Measurements from ENCODE around the gene STXBP1.
A peak's percentile ranks its signal among the peaks of the same experiment; 100 is the strongest.

Gene STXBP1

DNA sequence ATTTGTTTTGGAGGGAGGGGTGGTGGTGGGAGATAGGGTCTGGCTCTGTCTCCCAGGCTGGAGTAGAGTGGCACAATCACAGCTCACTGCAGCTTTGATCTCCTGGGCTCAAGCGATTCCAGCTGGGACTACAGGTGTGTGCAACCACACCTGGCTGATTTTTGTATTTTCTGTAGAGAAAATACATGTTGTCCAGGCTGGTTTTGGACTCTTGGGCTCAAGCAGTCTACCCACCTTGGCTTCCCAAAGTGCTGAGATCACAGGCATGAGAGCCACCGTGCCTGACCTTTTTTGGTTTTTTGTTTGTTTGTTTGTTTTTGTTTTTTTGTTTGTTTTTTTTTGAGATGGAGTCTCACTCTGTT lies 15.4 kb downstream of the STXBP1 start:
- H3K27me3 ChIP-seq (ENCODE audit: control insufficient read depth in 1 of 2, insufficient read depth in 2 of 2, low read length in 2 of 2), result no peaks in the 10 kb centered on the region
- no peak overlapping the region for H3K27ac ChIP-seq (ENCODE audit: low read depth, low read length)
- no peak overlapping the region for H3K9ac ChIP-seq (ENCODE audit: low read length)
- no peak overlapping the region for H3K4me3 ChIP-seq (ENCODE audit: low read depth in 1 of 2, low read length in 2 of 2)
- H3K9me3 ChIP-seq (ENCODE audit: low read length), result no peaks in the 10 kb centered on the region
- no peaks in the 10 kb centered on the region for H3K36me3 ChIP-seq (ENCODE audit: insufficient read depth, low read length)
- H3K4me1 ChIP-seq (ENCODE audit: insufficient read depth, low read length), result peaks cover 21% of the 10 kb centered on the region

DNA sequence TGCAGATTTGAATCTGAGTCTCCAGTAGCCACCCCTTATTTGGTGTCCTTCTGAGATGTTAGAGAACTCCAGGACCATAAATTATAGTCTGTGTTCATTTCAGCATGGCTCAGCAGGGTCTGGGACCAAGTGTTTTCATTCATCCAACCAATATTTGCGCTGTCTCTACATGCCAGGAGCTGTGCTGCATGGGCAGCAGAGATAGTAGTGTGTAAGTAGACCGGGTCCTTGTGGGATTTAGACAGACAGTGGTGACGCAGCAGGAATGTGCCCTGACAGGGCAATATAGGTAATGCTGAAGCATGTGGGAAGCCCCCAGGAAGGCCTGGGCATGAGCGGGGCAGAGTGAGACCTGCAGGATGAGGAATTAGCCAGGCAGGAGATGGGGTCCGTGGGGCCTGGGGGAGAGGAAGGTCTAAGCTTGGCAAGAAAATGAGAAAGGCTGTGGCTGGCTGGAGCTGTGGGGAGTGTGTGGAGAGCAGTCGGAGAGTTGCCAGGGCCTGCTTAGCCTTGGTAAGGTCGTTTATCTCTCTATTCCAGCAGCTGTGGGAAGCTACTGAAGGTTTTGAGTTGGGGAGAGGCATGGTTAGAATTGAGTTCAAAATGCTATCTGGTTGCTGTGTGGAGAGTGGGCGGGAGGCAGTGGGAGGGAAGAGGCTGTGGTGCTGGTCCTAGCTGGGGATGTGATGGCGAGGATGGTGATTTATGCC lies 16.8 kb downstream of the STXBP1 start:
- H3K27ac ChIP-seq (ENCODE audit: low read depth, low read length), result peak overlapping the region; percentile 52
- peaks cover 21% of the 10 kb centered on the region for H3K4me1 ChIP-seq (ENCODE audit: insufficient read depth, low read length)
- H3K9ac ChIP-seq (ENCODE audit: low read length), result no peak overlapping the region
- H3K27me3 ChIP-seq (ENCODE audit: control insufficient read depth in 1 of 2, insufficient read depth in 2 of 2, low read length in 2 of 2), result no peaks in the 10 kb centered on the region
- no peaks in the 10 kb centered on the region for H3K9me3 ChIP-seq (ENCODE audit: low read length)
- no peak overlapping the region for H3K4me3 ChIP-seq (ENCODE audit: low read depth in 1 of 2, low read length in 2 of 2)
- H3K36me3 ChIP-seq (ENCODE audit: insufficient read depth, low read length), result no peaks in the 10 kb centered on the region

DNA sequence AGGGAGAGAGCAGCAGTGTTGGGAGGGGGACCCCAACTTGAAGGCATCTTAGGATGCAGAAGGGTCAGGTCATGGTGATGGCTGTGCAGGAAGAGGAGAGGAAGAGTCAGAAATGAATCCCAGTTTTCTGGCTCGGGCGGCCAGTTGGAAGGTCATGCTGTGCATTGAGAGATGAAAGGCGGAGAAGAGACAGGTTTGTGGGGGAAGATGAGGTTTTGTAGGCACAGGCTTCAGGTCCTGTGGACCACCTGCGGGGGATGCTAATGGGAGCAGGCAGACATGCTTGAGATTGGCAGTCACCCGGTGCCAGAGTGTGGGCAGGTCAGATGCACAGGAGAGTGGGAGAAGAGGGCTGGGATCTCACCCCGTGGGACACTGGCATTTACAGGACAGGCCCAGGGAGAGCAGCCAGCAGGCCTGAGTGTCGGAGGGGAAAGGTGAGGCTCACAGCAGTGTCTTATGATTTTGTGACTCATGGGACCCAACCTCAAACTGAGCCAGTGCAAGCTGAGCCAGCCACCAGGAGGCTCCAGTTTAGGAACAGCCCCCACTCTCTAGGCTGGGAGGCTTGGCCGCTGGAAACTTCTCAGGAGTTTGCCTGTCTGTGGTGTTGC lies 17.5 kb downstream of the STXBP1 start:
- Histone ChIP-seq H3K27me3 (ENCODE audit: control insufficient read depth in 1 of 2, insufficient read depth in 2 of 2, low read length in 2 of 2) (no peaks in the 10 kb centered on the region), H3K27ac (ENCODE audit: low read depth, low read length) (no peak overlapping the region), H3K36me3 (ENCODE audit: insufficient read depth, low read length) (no peaks in the 10 kb centered on the region), H3K9ac (ENCODE audit: low read length) (no peak overlapping the region), H3K9me3 (ENCODE audit: low read length) (no peaks in the 10 kb centered on the region), H3K4me3 (ENCODE audit: low read depth in 1 of 2, low read length in 2 of 2) (no peak overlapping the region), H3K4me1 (ENCODE audit: insufficient read depth, low read length) (peaks cover 21% of the 10 kb centered on the region)

DNA sequence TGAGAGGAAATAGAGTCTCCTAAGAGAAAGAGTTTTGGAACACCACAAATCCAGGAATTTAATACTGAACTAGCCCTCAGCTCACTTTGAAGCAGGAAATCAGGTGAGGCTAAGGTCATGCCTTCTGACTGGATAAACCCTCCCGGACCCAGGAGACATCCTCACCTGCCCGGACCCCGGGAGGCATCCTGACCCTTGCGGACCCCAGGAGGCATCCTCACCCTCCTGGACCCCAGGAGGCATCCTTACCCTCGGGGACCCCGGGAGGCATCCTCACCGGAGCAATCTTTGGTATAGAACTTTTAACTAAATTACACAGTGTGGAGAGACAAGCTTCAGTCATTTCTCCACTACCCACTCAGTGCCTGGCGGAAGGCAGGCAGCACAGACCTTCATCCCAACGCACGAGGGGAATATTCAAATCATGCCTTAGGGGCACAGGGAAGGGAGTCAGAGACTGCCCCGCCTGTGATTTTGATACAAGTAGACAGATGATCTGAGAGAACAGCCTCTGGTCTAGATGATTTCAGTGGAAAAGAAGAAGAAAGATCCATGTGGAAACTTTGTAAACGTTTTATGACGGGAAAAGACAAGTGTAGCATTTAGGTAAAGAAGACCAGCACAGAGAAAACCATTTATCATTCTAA lies 21.3 kb downstream of the STXBP1 start:
- no peaks in the 10 kb centered on the region for H3K9me3 ChIP-seq (ENCODE audit: low read length)
- H3K4me3 ChIP-seq (ENCODE audit: low read depth in 1 of 2, low read length in 2 of 2), result no peak overlapping the region
- no peak overlapping the region for H3K27ac ChIP-seq (ENCODE audit: low read depth, low read length)
- H3K9ac ChIP-seq (ENCODE audit: low read length), result no peak overlapping the region
- H3K4me1 ChIP-seq (ENCODE audit: insufficient read depth, low read length), result peaks cover 16% of the 10 kb centered on the region
- H3K27me3 ChIP-seq (ENCODE audit: control insufficient read depth in 1 of 2, insufficient read depth in 2 of 2, low read length in 2 of 2), result no peaks in the 10 kb centered on the region
- no peaks in the 10 kb centered on the region for H3K36me3 ChIP-seq (ENCODE audit: insufficient read depth, low read length)

DNA sequence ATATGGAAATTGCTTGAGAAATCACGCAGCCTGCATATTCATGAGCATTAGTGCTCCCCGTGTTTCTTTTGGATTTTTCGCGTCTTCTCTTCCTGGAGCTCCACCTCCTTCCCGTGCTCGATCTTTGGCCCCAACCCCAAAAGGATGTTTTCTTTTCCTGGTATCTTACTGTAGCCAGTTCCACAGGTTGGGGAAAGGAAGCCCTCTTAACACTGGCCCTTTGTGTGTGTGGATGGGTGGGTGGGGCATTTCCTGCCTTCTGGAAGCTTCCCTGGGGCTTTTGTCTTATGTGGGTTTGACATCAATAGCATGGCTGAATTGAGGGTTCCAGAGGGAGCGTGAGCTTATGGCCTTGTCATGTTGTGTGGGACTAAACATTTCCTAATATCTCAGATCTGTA lies 21.9 kb downstream of the STXBP1 start:
- Histone ChIP-seq H3K4me3 (ENCODE audit: low read depth in 1 of 2, low read length in 2 of 2) (no peak overlapping the region), H3K36me3 (ENCODE audit: insufficient read depth, low read length) (no peaks in the 10 kb centered on the region), H3K27ac (ENCODE audit: low read depth, low read length) (no peak overlapping the region), H3K9ac (ENCODE audit: low read length) (no peak overlapping the region), H3K9me3 (ENCODE audit: low read length) (no peaks in the 10 kb centered on the region), H3K4me1 (ENCODE audit: insufficient read depth, low read length) (peaks cover 12% of the 10 kb centered on the region), H3K27me3 (ENCODE audit: control insufficient read depth in 1 of 2, insufficient read depth in 2 of 2, low read length in 2 of 2) (no peaks in the 10 kb centered on the region)

DNA sequence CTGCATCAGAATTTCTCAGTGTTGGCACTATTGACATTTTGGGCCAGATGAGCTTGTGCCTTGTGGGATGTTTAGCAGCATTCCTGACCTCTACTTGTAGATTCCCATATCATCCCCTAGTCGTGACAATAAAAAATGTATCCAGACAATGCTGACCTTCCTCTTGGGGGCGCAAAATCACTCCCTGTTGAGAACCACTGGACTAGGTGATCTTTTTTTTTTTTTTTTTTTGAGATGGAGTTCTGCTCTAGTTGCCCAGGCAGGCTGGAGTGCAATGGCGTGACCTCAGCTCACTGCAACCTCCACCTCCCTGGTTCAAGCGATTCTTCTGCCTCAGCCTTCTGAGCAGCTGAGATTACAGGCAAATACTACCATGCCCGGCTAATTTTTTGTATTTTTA lies 22.6 kb downstream of the STXBP1 start:
- Histone ChIP-seq H3K27me3 (ENCODE audit: control insufficient read depth in 1 of 2, insufficient read depth in 2 of 2, low read length in 2 of 2) (no peaks in the 10 kb centered on the region), H3K27ac (ENCODE audit: low read depth, low read length) (no peak overlapping the region), H3K4me3 (ENCODE audit: low read depth in 1 of 2, low read length in 2 of 2) (no peak overlapping the region), H3K36me3 (ENCODE audit: insufficient read depth, low read length) (no peaks in the 10 kb centered on the region), H3K9me3 (ENCODE audit: low read length) (no peaks in the 10 kb centered on the region), H3K9ac (ENCODE audit: low read length) (no peak overlapping the region), H3K4me1 (ENCODE audit: insufficient read depth, low read length) (peaks cover 5% of the 10 kb centered on the region)

DNA sequence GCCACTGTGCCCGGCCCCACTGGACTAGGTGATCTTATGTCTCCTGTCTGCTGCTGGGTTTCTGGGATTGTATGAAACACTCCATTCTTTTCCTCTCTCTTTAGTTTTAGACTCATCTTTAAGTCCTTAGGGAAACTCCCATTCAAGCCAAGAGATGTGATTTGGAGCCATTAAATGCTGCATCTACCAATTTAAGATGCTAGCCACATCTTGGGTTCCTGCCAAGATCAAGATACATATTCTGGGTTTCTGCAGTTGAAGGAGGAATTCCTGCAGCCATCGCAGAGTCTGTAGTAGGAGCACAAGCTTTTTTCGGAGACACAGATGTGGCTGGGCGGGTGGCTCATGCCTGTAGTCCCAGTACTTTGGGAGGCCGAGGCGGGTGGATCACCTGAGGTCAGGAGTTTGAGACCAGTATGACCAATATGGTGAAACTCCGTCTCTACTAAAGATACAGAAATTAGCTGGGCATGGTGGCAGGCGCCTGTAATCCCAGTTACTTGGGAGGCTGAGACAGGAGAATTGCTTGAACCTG lies 23.2 kb downstream of the STXBP1 start:
- no peaks in the 10 kb centered on the region for H3K36me3 ChIP-seq (ENCODE audit: insufficient read depth, low read length)
- H3K9ac ChIP-seq (ENCODE audit: low read length), result no peak overlapping the region
- H3K27me3 ChIP-seq (ENCODE audit: control insufficient read depth in 1 of 2, insufficient read depth in 2 of 2, low read length in 2 of 2), result no peaks in the 10 kb centered on the region
- no peaks in the 10 kb centered on the region for H3K9me3 ChIP-seq (ENCODE audit: low read length)
- H3K4me3 ChIP-seq (ENCODE audit: low read depth in 1 of 2, low read length in 2 of 2), result no peak overlapping the region
- no peaks in the 10 kb centered on the region for H3K4me1 ChIP-seq (ENCODE audit: insufficient read depth, low read length)
- no peak overlapping the region for H3K27ac ChIP-seq (ENCODE audit: low read depth, low read length)

DNA sequence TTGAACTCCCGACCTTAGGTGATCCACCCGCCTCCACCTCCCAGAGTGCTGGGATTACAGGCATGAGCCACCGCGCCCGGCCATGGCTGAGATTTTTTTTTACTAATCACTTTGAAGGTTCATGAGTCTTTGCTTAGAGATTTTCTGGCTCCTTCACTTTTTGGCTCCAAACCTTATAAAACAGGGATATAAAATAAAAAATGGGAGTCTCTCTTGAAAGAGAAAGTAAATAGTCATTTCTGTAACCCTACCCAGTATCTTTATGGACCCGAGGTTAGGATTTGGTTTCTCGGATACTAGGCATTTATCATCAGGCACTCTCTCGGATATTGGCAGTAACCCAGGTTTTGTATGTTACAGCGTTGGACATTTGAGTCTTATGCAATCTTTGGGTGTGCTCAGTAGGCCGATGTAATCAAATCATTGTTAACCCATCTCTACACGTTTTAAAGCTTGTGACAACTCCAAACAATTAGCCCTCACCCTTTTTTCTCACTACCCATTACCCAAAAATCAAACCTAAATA lies 25.3 kb downstream of the STXBP1 start:
- no peaks in the 10 kb centered on the region for H3K4me1 ChIP-seq (ENCODE audit: insufficient read depth, low read length)
- H3K27me3 ChIP-seq (ENCODE audit: control insufficient read depth in 1 of 2, insufficient read depth in 2 of 2, low read length in 2 of 2), result no peaks in the 10 kb centered on the region
- H3K9me3 ChIP-seq (ENCODE audit: low read length), result no peaks in the 10 kb centered on the region
- H3K4me3 ChIP-seq (ENCODE audit: low read depth in 1 of 2, low read length in 2 of 2), result no peak overlapping the region
- no peaks in the 10 kb centered on the region for H3K36me3 ChIP-seq (ENCODE audit: insufficient read depth, low read length)
- H3K27ac ChIP-seq (ENCODE audit: low read depth, low read length), result no peak overlapping the region
- H3K9ac ChIP-seq (ENCODE audit: low read length), result peak overlapping the region; percentile 14

DNA sequence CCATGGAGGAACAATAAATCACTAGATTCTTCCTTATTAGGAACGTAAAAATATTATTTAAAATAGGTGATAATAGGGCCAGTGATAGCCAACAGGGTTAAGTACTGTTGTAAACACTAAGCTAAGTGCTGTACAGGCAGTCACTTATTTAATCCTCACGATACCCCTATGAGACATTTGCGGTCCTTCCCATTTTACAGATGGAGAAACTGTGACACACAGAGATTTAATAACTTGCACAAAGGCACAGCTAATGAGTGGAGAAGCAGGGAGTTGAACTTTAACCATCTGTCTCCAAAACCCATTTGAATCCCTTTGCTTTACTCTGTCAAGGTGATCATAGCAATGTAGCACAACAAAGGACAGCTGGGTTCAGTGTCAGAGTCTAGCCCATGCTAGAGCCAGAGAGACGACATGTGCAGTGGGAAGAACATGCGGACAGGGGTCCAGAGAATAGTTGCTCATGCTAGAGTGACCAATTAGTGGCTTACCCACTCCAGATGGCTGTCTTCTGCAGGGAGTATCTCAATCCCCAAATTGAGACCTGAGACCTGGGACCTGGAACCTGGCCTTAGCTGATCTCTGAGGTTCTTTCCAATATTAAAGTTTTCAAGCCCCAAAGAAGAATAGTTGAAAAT lies 28.9 kb downstream of the STXBP1 start:
- Histone ChIP-seq H3K36me3 (ENCODE audit: insufficient read depth, low read length) (no peaks in the 10 kb centered on the region), H3K27ac (ENCODE audit: low read depth, low read length) (no peak overlapping the region), H3K27me3 (ENCODE audit: control insufficient read depth in 1 of 2, insufficient read depth in 2 of 2, low read length in 2 of 2) (no peaks in the 10 kb centered on the region), H3K4me3 (ENCODE audit: low read depth in 1 of 2, low read length in 2 of 2) (no peak overlapping the region), H3K4me1 (ENCODE audit: insufficient read depth, low read length) (peaks cover 9% of the 10 kb centered on the region), H3K9ac (ENCODE audit: low read length) (no peak overlapping the region), H3K9me3 (ENCODE audit: low read length) (no peaks in the 10 kb centered on the region)

DNA sequence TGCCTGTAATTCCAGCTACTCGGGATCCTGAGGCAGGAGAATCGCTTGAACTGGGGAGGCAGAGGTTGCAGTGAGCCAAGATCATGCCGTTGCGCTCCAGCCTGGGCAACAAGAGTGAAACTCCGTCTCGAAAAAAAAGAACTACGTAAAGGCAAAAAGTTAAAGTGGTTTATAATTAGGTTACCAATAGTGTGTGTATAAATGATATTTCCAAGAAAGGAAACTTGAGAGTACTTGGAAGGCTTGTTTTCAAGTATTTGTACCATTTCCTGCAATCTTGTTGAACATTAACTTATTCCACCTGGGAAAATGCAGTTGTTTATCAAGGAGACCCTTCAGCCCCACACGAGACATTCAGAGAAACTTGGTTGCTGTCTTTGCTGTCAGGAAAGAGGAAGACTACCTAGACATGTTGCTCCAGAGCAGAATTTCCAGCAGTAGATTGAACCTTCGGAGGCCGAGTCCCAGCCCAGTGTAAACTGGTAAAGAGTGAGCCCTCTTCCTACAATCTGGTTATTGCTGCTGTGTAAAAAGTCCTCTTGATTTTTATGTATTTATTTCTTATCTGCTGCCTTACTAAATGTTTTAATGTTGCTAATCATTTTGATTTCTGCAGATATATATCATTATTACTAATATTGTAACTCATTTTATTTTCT lies 30.1 kb downstream of the STXBP1 start:
- Histone ChIP-seq H3K36me3 (ENCODE audit: insufficient read depth, low read length) (no peaks in the 10 kb centered on the region), H3K9ac (ENCODE audit: low read length) (no peak overlapping the region), H3K27ac (ENCODE audit: low read depth, low read length) (no peak overlapping the region), H3K4me1 (ENCODE audit: insufficient read depth, low read length) (peaks cover 13% of the 10 kb centered on the region), H3K27me3 (ENCODE audit: control insufficient read depth in 1 of 2, insufficient read depth in 2 of 2, low read length in 2 of 2) (no peaks in the 10 kb centered on the region), H3K4me3 (ENCODE audit: low read depth in 1 of 2, low read length in 2 of 2) (no peak overlapping the region), H3K9me3 (ENCODE audit: low read length) (no peaks in the 10 kb centered on the region)
